HEK293T (cell line): ENCODE results near the gene ITGA1.

Experiments
- ARNT ChIP-seq: fragments of 450-650 bp; IDR thresholded peaks from 2 replicates; pipeline ENCODE4 v1.6.1; 2017; ENCODE audit warnings: mild to moderate bottlenecking
- ELF4 ChIP-seq: fragments of 450-650 bp; IDR thresholded peaks from 2 replicates; pipeline ENCODE4 v1.6.1; 2017; ENCODE audit warnings: antibody characterized with exemption
- FOXA1 ChIP-seq: fragments of 450-650 bp; IDR thresholded peaks from 2 replicates; pipeline ENCODE4 v1.6.1; 2016; ENCODE audit warnings: mild to moderate bottlenecking
- FOXK2 ChIP-seq: fragments of 450-650 bp; IDR thresholded peaks from 2 replicates; pipeline ENCODE4 v1.6.1; 2016; ENCODE audit warnings: mild to moderate bottlenecking
- FOXM1 ChIP-seq: fragments of 450-650 bp; IDR thresholded peaks from 2 replicates; pipeline ENCODE4 v1.6.1; 2017; ENCODE audit warnings: mild to moderate bottlenecking, borderline replicate concordance
- L3MBTL2 ChIP-seq: fragments of 450-650 bp; conservative IDR thresholded peaks from 2 replicates; pipeline ENCODE4 v1.6.1; 2016; ENCODE audit warnings: mild to moderate bottlenecking
- LEF1 ChIP-seq: fragments of 450-650 bp; IDR thresholded peaks from 2 replicates; pipeline ENCODE4 v1.6.1; 2017; ENCODE audit warnings: mild to moderate bottlenecking, borderline replicate concordance
- PKNOX1 ChIP-seq: fragments of 450-650 bp; IDR thresholded peaks from 2 replicates; pipeline ENCODE4 v1.6.1; 2016
- SP1 ChIP-seq: fragments of 450-650 bp; IDR thresholded peaks from 2 replicates; pipeline ENCODE4 v1.6.1; 2017
- SUZ12 ChIP-seq: fragments of 450-650 bp; IDR thresholded peaks from 2 replicates; pipeline ENCODE4 v1.6.1; 2016; ENCODE audit warnings: mild to moderate bottlenecking

DNA sequence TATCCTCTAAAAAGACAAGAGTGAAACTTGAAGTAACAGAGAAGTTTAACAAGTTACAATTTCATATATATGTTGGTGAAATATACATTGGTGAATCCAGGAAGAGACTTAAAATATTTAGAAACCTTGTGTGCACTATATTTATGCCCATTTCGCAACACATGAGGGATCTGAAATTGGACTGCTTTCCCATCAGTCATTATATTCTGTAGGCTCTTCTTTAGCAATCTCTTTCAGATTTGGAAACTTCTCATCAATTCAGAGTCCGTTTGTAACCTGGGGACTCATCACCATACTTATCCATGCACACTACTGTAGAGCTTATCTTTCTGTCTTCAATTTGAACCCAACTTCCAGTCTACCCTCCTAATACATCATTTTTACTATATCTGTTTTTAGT is 2.1 kb downstream of the ITGA1 start:
- TF ChIP-seq PKNOX1 (no peak), FOXM1 (no peak), SUZ12 (no peak), FOXK2 (no peak), SP1 (no peak), LEF1 (no peak), ARNT (no peak), ELF4 (no peak), L3MBTL2 (no peak), FOXA1 (no peak)
